HL-60 (cell line): ENCODE data around the gene CEP170.
"Not testable (repeated sequence)": the region's sequence is repeated elsewhere in the genome, so short reads cannot be mapped to it uniquely, and the experiment has no call there.

Experiments used
- CTCF ChIP-seq: IDR thresholded peaks from one replicate; pipeline ENCODE4 v1.5.1; 2011; ENCODE audit warnings: low read length, control low read depth, inconsistent platforms; ENCODE audit not compliant: insufficient read depth
- GABPA ChIP-seq: IDR thresholded peaks from 2 replicates; pipeline ENCODE4 v1.6.1; 2012; ENCODE audit warnings: low read depth
- POLR2AphosphoS5 ChIP-seq: IDR thresholded peaks from 2 replicates; pipeline ENCODE4 v1.6.1; 2012; ENCODE audit warnings: low read depth
- REST ChIP-seq: IDR thresholded peaks from 2 replicates; pipeline ENCODE4 v1.6.1; 2012; ENCODE audit warnings: low read depth; ENCODE audit not compliant: insufficient replicate concordance
- SPI1 ChIP-seq: IDR thresholded peaks from 2 replicates; pipeline ENCODE4 v1.6.1; 2012; ENCODE audit warnings: low read depth, mild to moderate bottlenecking, borderline replicate concordance

GRCh38 chr1:243105104-243105503, 150.0 kb downstream of the CEP170 start:
- TF ChIP-seq CTCF, REST, GABPA, POLR2AphosphoS5, SPI1: not testable (repeated sequence)
